H1 (cell line): ENCODE data around the gene MST1R. TPM values are rescaled to one million over a fixed set of nuclear protein-coding genes. Genes with fewer than 3 reads are reported as not detected.

Experiments used
- CTCF ChIA-PET: fragments of 300-600 bp; sonication (Branson Sonifier 250); formaldehyde crosslinking; loops from one replicate; lab custom pipeline; 2021; ENCODE audit not compliant: partially characterized antibody; lab: Charles Lee
- POLR2A ChIA-PET: fragments of 300-600 bp; sonication (Branson Sonifier 250); formaldehyde crosslinking; loops from one replicate; lab custom pipeline; 2021; ENCODE audit warnings: inconsistent platforms; ENCODE audit not compliant: partially characterized antibody; lab: Charles Lee
- DNase-seq, 2 experiments: peaks; one replicate each; pipeline versions ENCODE4 v3.0.0 to v3.0.0-alpha.2; 2010 to 2022; ENCODE audit warnings: low spot score in 2 of 2, low read depth in 1 of 2, mixed read lengths in 1 of 2
- FAIRE-seq: peaks from 2 replicates; lab custom pipeline; 2011; peaks lifted over from hg19 to GRCh38; lab: Jason Lieb, UNC
- H2AFZ ChIP-seq: 2 replicates; pipeline ENCODE4 v1.8.1; 2012; ENCODE audit warnings: low read length, inconsistent platforms
- H2AK5ac ChIP-seq: 2 replicates; pipeline ENCODE4 v1.6.1; 2013; ENCODE audit warnings: low read depth, low read length
- H2BK120ac ChIP-seq: replicated peaks from 2 replicates; pipeline ENCODE3; 2013; ENCODE audit warnings: low read depth, low read length, inconsistent platforms
- H2BK12ac ChIP-seq: 2 replicates; pipeline ENCODE4 v1.6.1; 2013; ENCODE audit warnings: low read depth, low read length
- H2BK15ac ChIP-seq: 2 replicates; pipeline ENCODE4 v1.6.1; 2013; ENCODE audit warnings: low read length
- H2BK20ac ChIP-seq: 2 replicates; pipeline ENCODE4 v1.6.1; 2013; ENCODE audit warnings: low read length
- H2BK5ac ChIP-seq: 2 replicates; pipeline ENCODE4 v1.6.1; 2013; ENCODE audit warnings: low read depth, low read length
- H3K14ac ChIP-seq: 2 replicates; pipeline ENCODE4 v1.6.1; 2013; ENCODE audit warnings: inconsistent platforms; ENCODE audit not compliant: insufficient read length
- H3K18ac ChIP-seq: 2 replicates; pipeline ENCODE4 v1.6.1; 2013; ENCODE audit warnings: low read length; ENCODE audit errors: extremely low read depth
- H3K23ac ChIP-seq: 2 replicates; pipeline ENCODE4 v1.6.1; 2013; ENCODE audit warnings: inconsistent platforms; ENCODE audit not compliant: insufficient read length
- H3K23me2 ChIP-seq: 2 replicates; pipeline ENCODE4 v1.6.1; 2013; ENCODE audit warnings: low read depth, low read length
- H3K27ac ChIP-seq: 2 replicates; pipeline ENCODE4 v1.6.1; 2011; ENCODE audit warnings: low read depth, low read length, inconsistent platforms
- H3K27me3 ChIP-seq, 4 experiments: replicated peaks in 1 of 4; 1 replicate in 1 of 4; 2 replicates in 3 of 4; pipeline versions ENCODE4 v1.6.1 to v1.8.1; 2011 to 2013; ENCODE audit warnings: low read length in 3 of 4, mild to moderate bottlenecking in 3 of 4, inconsistent platforms in 2 of 4, mixed read lengths in 2 of 4, moderate library complexity in 1 of 4; ENCODE audit not compliant: control insufficient read depth in 3 of 4, insufficient read depth in 3 of 4; ENCODE audit errors: extremely low read depth in 1 of 4
- H3K36me3 ChIP-seq, 4 experiments: 2 replicates each; pipeline versions ENCODE4 v1.6.1 to v1.8.1; 2011 to 2013; ENCODE audit warnings: mild to moderate bottlenecking in 4 of 4, low read length in 3 of 4, moderate library complexity in 2 of 4, control low read depth in 1 of 4, inconsistent platforms in 1 of 4; ENCODE audit not compliant: insufficient read depth in 4 of 4, control insufficient read depth in 2 of 4
- H3K4ac ChIP-seq: replicated peaks from 2 replicates; pipeline ENCODE3; 2013; ENCODE audit warnings: low read length, low read depth, mixed read lengths, inconsistent platforms; ENCODE audit not compliant: insufficient read length
- H3K4me1 ChIP-seq, 4 experiments: replicated peaks in 1 of 4; 1 replicate in 1 of 4; 2 replicates in 3 of 4; pipeline versions ENCODE4 v1.6.1 to v1.8.1; 2011 to 2013; ENCODE audit warnings: low read length in 3 of 4, inconsistent platforms in 2 of 4, mixed read lengths in 1 of 4; ENCODE audit not compliant: insufficient read depth in 4 of 4, control insufficient read depth in 3 of 4
- H3K4me2 ChIP-seq, 2 experiments: 2 replicates each; pipeline versions ENCODE4 v1.6.1 to v1.8.1; 2011 to 2013; ENCODE audit warnings: low read depth in 2 of 2, low read length in 2 of 2, control low read depth in 1 of 2, inconsistent platforms in 1 of 2, mild to moderate bottlenecking in 1 of 2; ENCODE audit not compliant: insufficient read depth in 1 of 2
- H3K4me3 ChIP-seq, 4 experiments: fragments of 200-600, 300-600 bp in 1 of 4; sonication (generic), shearing (Covaris generic), sonication (Bioruptor Twin) in 1 of 4; 2 replicates each; pipeline versions ENCODE4 v1.5.1 to v1.8.1; 2011 to 2016; ENCODE audit warnings: low read length in 4 of 4, low read depth in 3 of 4, control low read depth in 2 of 4, inconsistent platforms in 2 of 4, mild to moderate bottlenecking in 2 of 4, mixed read lengths in 1 of 4, moderate library complexity in 1 of 4; ENCODE audit not compliant: insufficient read depth in 2 of 4; ENCODE audit errors: extremely low read depth in 1 of 4
- H3K56ac ChIP-seq: replicated peaks from 2 replicates; pipeline ENCODE3; 2013; ENCODE audit warnings: low read depth, mild to moderate bottlenecking, mixed read lengths, low read length, inconsistent platforms; ENCODE audit not compliant: insufficient read length
- H3K79me1 ChIP-seq: 2 replicates; pipeline ENCODE4 v1.6.1; 2013; ENCODE audit warnings: low read depth, low read length, control low read depth
- H3K79me2 ChIP-seq, 2 experiments: 2 replicates each; pipeline versions ENCODE4 v1.6.1 to v1.8.1; 2012 to 2013; ENCODE audit warnings: low read length in 2 of 2, mild to moderate bottlenecking in 2 of 2, inconsistent platforms in 1 of 2; ENCODE audit not compliant: insufficient read depth in 2 of 2, control insufficient read depth in 1 of 2
- H3K9ac ChIP-seq, 4 experiments: replicated peaks in 1 of 4; 1 replicate in 1 of 4; 2 replicates in 3 of 4; pipeline versions ENCODE4 v1.6.1 to v1.8.1; 2011 to 2013; ENCODE audit warnings: low read depth in 3 of 4, low read length in 3 of 4, control low read depth in 2 of 4, mild to moderate bottlenecking in 2 of 4, moderate library complexity in 2 of 4, inconsistent platforms in 1 of 4; ENCODE audit errors: extremely low read depth in 1 of 4
- H3K9me3 ChIP-seq, 2 experiments: 2 replicates each; pipeline versions ENCODE4 v1.6.1 to v1.8.1; 2012 to 2013; ENCODE audit warnings: mild to moderate bottlenecking in 2 of 2, moderate library complexity in 2 of 2, control low read depth in 1 of 2, inconsistent platforms in 1 of 2, low read depth in 1 of 2, low read length in 1 of 2, mixed read lengths in 1 of 2; ENCODE audit not compliant: insufficient read depth in 2 of 2
- H4K20me1 ChIP-seq, 2 experiments: replicated peaks in 1 of 2; 2 replicates each; pipeline versions ENCODE3 to v1.8.1; 2011 to 2013; ENCODE audit warnings: inconsistent platforms in 2 of 2, low read length in 2 of 2, mild to moderate bottlenecking in 1 of 2; ENCODE audit not compliant: insufficient read depth in 2 of 2, control insufficient read depth in 1 of 2
- H4K5ac ChIP-seq: 2 replicates; pipeline ENCODE4 v1.6.1; 2013; ENCODE audit warnings: low read length, low read depth, mixed read lengths, inconsistent platforms; ENCODE audit not compliant: insufficient read length
- H4K8ac ChIP-seq: 2 replicates; pipeline ENCODE4 v1.8.0; 2013; ENCODE audit warnings: mild to moderate bottlenecking, moderate library complexity, low read length, inconsistent platforms; ENCODE audit not compliant: insufficient read depth; ENCODE audit errors: extremely low read depth
- H4K91ac ChIP-seq: replicated peaks from 2 replicates; pipeline ENCODE3; 2013; ENCODE audit warnings: low read length, mixed read lengths, inconsistent platforms; ENCODE audit not compliant: insufficient read length
- BACH1 ChIP-seq: IDR thresholded peaks from 2 replicates; pipeline ENCODE4 v1.6.1; 2012; ENCODE audit warnings: low read length, improper control_type of control experiment
- GABPA ChIP-seq: IDR thresholded peaks from 2 replicates; pipeline ENCODE4 v1.6.1; 2011; ENCODE audit warnings: mild to moderate bottlenecking, low read length, moderate library complexity, borderline replicate concordance; ENCODE audit not compliant: insufficient read depth
- HDAC2 ChIP-seq, 2 experiments: fragments of 300-600 bp in 1 of 2; sonication (generic) in 1 of 2; IDR thresholded peaks; 2 replicates each; pipeline ENCODE4 v1.6.1; 2011 to 2012; ENCODE audit warnings: low read depth in 2 of 2, low read length in 2 of 2, mild to moderate bottlenecking in 2 of 2, moderate library complexity in 2 of 2, borderline replicate concordance in 1 of 2, inconsistent platforms in 1 of 2
- KDM5A ChIP-seq: fragments of 200-600 bp; IDR thresholded peaks from 2 replicates; pipeline ENCODE4 v1.7.1; 2012; ENCODE audit warnings: mild to moderate bottlenecking, low read length, inconsistent platforms, mixed read lengths
- PHF8 ChIP-seq: fragments of 200-600 bp; sonication (generic); conservative IDR thresholded peaks from 2 replicates; pipeline ENCODE4 v1.7.1; 2012; ENCODE audit warnings: low read depth, mild to moderate bottlenecking, inconsistent platforms, low read length, moderate library complexity
- RAD21 ChIP-seq, 2 experiments: IDR thresholded peaks in 1 of 2; conservative IDR thresholded peaks in 1 of 2; 2 replicates each; pipeline ENCODE4 v1.6.1; 2011; ENCODE audit warnings: low read depth in 2 of 2, low read length in 2 of 2, improper control_type of control experiment in 1 of 2, inconsistent platforms in 1 of 2, mild to moderate bottlenecking in 1 of 2, moderate library complexity in 1 of 2
- RFX5 ChIP-seq: IDR thresholded peaks from 2 replicates; pipeline ENCODE4 v1.6.1; 2011; ENCODE audit warnings: low read depth, low read length, improper control_type of control experiment, borderline replicate concordance
- RXRA ChIP-seq: IDR thresholded peaks from 2 replicates; pipeline ENCODE4 v1.6.1; 2011; ENCODE audit warnings: low read depth, mild to moderate bottlenecking, low read length, moderate library complexity; ENCODE audit not compliant: insufficient read depth
- SP4 ChIP-seq: IDR thresholded peaks from 2 replicates; pipeline ENCODE4 v1.6.1; 2012; ENCODE audit warnings: low read length, inconsistent platforms
- ZNF274 ChIP-seq: IDR thresholded peaks from 2 replicates; pipeline ENCODE4 v1.7.0; 2012; ENCODE audit warnings: low read length, borderline replicate concordance; ENCODE audit errors: extremely low read depth
- WGBS, 2 experiments: shearing (Covaris generic) in 1 of 2; methylation state at CpG; one replicate each; pipeline versions ENCODE4 v1.1.6 to v1.1.7; 2013 to 2015; ENCODE audit warnings: low lambda C conversion rate in 2 of 2, mixed read lengths in 2 of 2, inconsistent platforms in 1 of 2, low coverage in 1 of 2, missing lambda C conversion rate in 1 of 2; ENCODE audit not compliant: insufficient replicate concordance in 2 of 2, insufficient coverage in 1 of 2, insufficient read length in 1 of 2; ENCODE audit errors: extremely low coverage in 1 of 2, missing lambda C conversion rate in 1 of 2; 5-methylcytosine and 5-hydroxymethylcytosine counted together
- polyA plus RNA-seq, 7 experiments: library from polyadenylated mRNA; depleted of rRNA in 3 of 7; stranded (reverse) in 5 of 7; unstranded in 2 of 7; fragments of >200 nt in 5 of 7; fragments of 200-250 nt in 2 of 7; gene quantifications; 1 replicate in 5 of 7; 2 replicates in 1 of 7; 4 replicates in 1 of 7; pipeline versions ENCODE4 v1.2.1 to v1.2.3, GENCODE V29; 2011 to 2013; ENCODE audit warnings: missing spikeins in 2 of 7, mixed read lengths in 2 of 7
- total RNA-seq: library from RNA; stranded (reverse); fragmentation: NEBNext Ultra II Directional; extraction: Animal tissue kit (Norgen Biotek cat#: 25700); gene quantifications from 2 replicates; pipeline ENCODE4 v1.2.1, GENCODE V29; 2021
- TF ChIP-seq, protein P1 (sequence below): IDR thresholded peaks from 2 replicates; pipeline ENCODE4 v1.6.1; 2012; ENCODE audit warnings: inconsistent platforms

The MST1R gene
- total and polyA plus RNA-seq, 2 of the 8 experiments (the other 6 are each of a cell fraction or from before 2014, with no cell fraction given), result 4.8 to 7.6 TPM

DNA sequence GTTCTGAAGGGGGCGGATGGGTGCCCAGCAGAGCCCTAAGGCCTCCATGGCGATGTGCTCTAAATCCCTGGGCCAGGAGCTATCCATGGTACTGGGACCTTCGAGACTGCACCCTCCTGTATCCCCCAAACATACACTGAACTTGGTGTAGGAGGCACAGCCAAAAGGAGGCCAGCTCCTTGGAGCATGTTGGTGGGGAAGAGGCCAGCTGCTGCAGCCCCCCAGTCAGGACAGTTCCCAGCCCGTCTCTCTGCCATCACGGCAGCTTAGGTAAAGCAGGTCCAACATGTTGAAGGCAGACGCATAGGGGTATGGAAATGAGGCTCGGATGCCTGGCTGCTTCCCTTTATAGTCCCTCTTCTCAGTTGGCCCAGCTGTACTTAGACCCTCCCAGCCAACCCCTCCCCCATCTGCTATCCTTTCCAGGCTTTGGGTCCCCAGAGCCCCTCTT is 35.8 kb downstream of the MST1R start:
- Histone ChIP-seq H3K9me3 (no peaks in the 10 kb centered on the region), H3K56ac (no peak overlapping the region), H3K4me1 (peaks cover 11 to 47% (median 32%) of the 10 kb centered on the region in 4 experiments), H3K27me3 (peaks cover 0 to 5% (median 3%) of the 10 kb centered on the region in 4 experiments; a peak in 2 of 7 replicates), H2AFZ (no peak overlapping the region), H3K18ac (peak overlapping the region; percentile 73; the same call in 1 of the 2 replicates), H2BK5ac (0 out of 2 replicates have a peak overlapping the region, but pooled peaks have one; percentile 95), H4K8ac (no peak overlapping the region), H2BK20ac (no peak overlapping the region), H3K4ac (no peak overlapping the region), H3K79me2 (peaks cover 3 to 54% of the 10 kb centered on the region in 2 experiments; a peak in 3 of 4 replicates), H3K27ac (no peak overlapping the region), H2AK5ac (0 out of 2 replicates have a peak overlapping the region, but pooled peaks have one; percentile 47), H3K36me3 (no peaks in the 10 kb centered on the region), H2BK12ac (peak overlapping the region; percentile 22; the same call in 1 of the 2 replicates), H4K5ac (no peak overlapping the region), H3K14ac (no peak overlapping the region), H3K4me3 (peak overlapping the region in 1 of 4 experiments; percentile 66; a peak in 3 of 8 replicates), H2BK15ac (no peak overlapping the region), H4K20me1 (peaks cover 12 to 22% of the 10 kb centered on the region in 2 experiments), H3K79me1 (peaks cover 22% of the 10 kb centered on the region), H3K23ac (no peak overlapping the region), H4K91ac (peak overlapping the region; percentile 98), H2BK120ac (no peak overlapping the region), H3K9ac (no peak overlapping the region), H3K23me2 (peaks cover 13% of the 10 kb centered on the region; the same call in 1 of the 2 replicates), H3K4me2 (peak overlapping the region; percentile 94)
- CTCF ChIA-PET, result interaction anchor here (1.0 to 11.7 kb wide), 7 partner anchors 13 to 66 kb away, joined by 3 to 89 read pairs (median 17); no protein-coding TSS in a partner anchor
- WGBS, 2 experiments, result 31% methylated on average over 7 of the region's 7 CpGs; no CpG with 5 or more reads in 1 of the 2 experiments
- DNase-seq, result peak in 1 of 2 experiments; percentile 86
- POLR2A ChIA-PET, result interaction anchor here (0.6 to 14.0 kb wide), 10 partner anchors 11 to 153 kb away, joined by 3 to 149 read pairs (median 4); partner anchors contain the start of genes MST1R and TRAIP
- FAIRE-seq, result peak; percentile 28
- TF ChIP-seq SP4 (no peak), ZNF274 (no peak), BACH1 (no peak), PHF8 (no peak), RAD21 (IDR thresholded peaks at IDR 0.05 in 1 of 2, conservative IDR thresholded peaks at IDR 0.05 in 1 of 2; ENCODE audit: low read depth in 2 of 2, low read length in 2 of 2) (peak in 1 of 2 experiments; percentile 11; a peak in 1 of 4 replicates), HDAC2 (IDR thresholded peaks at IDR 0.05; ENCODE audit: borderline replicate concordance in 1 of 2, low read depth in 2 of 2, low read length in 2 of 2) (peak in 1 of 2 experiments; percentile 52; a peak in 1 of 4 replicates), GABPA (no peak), RFX5 (no peak), RXRA (no peak), KDM5A (no peak)
- TF ChIP-seq, protein P1, sequence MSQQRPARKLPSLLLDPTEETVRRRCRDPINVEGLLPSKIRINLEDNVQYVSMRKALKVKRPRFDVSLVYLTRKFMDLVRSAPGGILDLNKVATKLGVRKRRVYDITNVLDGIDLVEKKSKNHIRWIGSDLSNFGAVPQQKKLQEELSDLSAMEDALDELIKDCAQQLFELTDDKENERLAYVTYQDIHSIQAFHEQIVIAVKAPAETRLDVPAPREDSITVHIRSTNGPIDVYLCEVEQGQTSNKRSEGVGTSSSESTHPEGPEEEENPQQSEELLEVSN, result no peak
